Measurements from ENCODE around the gene FAM107B. TPM values are rescaled to one million over a fixed set of nuclear protein-coding genes. Genes with fewer than 3 reads are reported as not detected.

The FAM107B gene
- total RNA-seq, 1 donor from 2014 or later, result 86.2 TPM

DNA sequence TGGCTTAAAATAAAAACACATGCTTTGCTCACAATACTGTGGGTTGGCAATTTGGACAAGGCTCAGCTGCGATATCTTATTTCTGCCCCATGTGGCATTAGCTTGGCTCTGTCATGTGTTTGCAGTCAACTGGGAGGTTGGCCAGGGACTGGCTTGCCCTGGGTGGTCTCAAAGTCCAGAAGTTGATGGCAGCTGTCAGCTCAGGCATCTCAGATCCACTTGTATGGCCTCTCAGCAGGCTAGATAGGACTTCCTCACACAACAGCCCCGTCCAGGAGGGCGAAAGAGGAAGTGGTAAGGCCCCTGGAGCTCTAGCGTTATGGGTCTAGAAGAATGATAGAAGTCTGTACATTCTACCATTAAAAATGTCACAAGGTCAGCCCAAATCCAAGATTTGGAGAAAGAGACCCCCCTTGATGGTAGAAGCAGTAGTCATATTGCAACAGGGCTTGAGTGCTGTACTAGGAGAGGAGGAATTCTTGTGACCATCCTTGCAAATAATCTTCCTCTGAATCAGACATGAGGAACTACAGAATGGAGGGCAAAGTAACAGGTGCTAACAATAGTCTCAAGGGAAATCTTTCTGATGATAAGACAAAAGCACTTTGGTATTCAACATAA is 166.2 kb downstream of the FAM107B start:
- no peaks in the 10 kb centered on the region for H3K9me3 ChIP-seq
- DNase-seq (no peak), ATAC-seq (peak; percentile 44)
- no peak overlapping the region for H3K27ac ChIP-seq
- H3K4me3 ChIP-seq, result no peak overlapping the region
- peaks cover 17% of the 10 kb centered on the region for H3K4me1 ChIP-seq
- H3K36me3 ChIP-seq, result no peaks in the 10 kb centered on the region
- H3K27me3 ChIP-seq, result no peaks in the 10 kb centered on the region
- intact Hi-C loops (cut with DNase I), result no loop called here
- TF ChIP-seq, protein P1, sequence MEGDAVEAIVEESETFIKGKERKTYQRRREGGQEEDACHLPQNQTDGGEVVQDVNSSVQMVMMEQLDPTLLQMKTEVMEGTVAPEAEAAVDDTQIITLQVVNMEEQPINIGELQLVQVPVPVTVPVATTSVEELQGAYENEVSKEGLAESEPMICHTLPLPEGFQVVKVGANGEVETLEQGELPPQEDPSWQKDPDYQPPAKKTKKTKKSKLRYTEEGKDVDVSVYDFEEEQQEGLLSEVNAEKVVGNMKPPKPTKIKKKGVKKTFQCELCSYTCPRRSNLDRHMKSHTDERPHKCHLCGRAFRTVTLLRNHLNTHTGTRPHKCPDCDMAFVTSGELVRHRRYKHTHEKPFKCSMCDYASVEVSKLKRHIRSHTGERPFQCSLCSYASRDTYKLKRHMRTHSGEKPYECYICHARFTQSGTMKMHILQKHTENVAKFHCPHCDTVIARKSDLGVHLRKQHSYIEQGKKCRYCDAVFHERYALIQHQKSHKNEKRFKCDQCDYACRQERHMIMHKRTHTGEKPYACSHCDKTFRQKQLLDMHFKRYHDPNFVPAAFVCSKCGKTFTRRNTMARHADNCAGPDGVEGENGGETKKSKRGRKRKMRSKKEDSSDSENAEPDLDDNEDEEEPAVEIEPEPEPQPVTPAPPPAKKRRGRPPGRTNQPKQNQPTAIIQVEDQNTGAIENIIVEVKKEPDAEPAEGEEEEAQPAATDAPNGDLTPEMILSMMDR (IDR thresholded peaks at IDR 0.05), result no peak

DNA sequence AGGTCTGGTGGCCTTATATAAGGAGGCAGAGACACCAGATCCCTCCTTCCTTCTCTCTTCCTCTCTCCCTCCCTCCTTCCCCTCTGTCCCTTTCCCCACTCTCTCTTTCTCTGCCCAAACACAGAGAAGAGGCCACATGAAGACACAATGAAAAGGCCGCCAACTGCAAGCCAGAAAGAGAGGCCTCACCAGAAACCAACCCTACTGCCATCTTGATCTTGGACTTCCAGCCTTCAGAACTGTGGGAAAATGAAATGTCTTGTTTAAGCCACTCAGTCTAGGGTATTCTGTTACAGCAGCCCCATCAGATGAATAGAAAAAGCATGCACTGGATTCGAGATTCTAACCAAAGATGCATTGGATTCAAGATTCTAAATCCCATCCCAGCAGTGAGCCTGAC is 168.1 kb downstream of the FAM107B start:
- Histone ChIP-seq H3K4me3 (no peak overlapping the region), H3K27me3 (no peaks in the 10 kb centered on the region), H3K27ac (no peak overlapping the region), H3K36me3 (no peaks in the 10 kb centered on the region), H3K4me1 (peaks cover 17% of the 10 kb centered on the region), H3K9me3 (no peaks in the 10 kb centered on the region)
- DNase-seq (no peak), ATAC-seq (no peak)
- TF ChIP-seq, protein P1 (IDR thresholded peaks at IDR 0.05), result no peak
- intact Hi-C loops (cut with DNase I), result no loop called here

DNA sequence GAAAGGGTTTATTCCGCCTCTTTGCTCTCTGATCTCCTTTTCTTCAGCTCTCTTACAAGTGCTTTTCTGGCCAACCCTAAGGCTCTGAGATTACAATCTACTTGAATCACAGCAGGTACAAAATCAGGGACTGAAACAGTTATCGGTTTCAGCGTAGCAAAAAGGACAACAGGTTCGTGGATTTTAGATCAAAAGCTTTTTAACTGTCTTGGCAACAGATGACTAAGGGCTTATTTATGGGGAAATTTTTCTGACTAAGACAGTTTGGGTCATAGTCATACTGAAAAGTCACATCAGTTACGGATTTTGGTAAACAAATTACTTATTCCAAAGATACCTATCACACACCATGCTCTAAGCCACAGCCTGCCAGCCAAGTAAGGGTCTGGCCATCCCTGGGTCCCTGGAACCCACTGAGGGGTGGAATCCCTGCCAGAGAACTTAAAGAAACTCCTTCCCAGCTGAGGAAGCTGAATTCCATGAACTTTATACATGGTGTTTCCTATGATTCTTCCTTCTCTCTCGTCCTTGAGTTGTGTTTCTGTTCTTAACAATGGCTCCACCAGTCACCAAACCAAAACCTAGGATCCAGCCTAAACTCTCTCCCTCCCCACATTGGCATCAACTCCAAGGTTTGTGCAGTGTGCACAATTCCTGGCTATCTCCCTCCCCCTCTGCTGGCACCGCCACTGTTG is 169.3 kb downstream of the FAM107B start:
- H3K9me3 ChIP-seq, result no peaks in the 10 kb centered on the region
- ATAC-seq, result no peak
- H3K36me3 ChIP-seq, result peaks cover 10% of the 10 kb centered on the region
- no peaks in the 10 kb centered on the region for H3K27me3 ChIP-seq
- peak overlapping the region; percentile 74 for H3K4me3 ChIP-seq
- peak overlapping the region; percentile 85 for H3K27ac ChIP-seq
- TF ChIP-seq, protein P1 (IDR thresholded peaks at IDR 0.05), result no peak
- intact Hi-C loops (cut with DNase I), result no loop called here
- no peak for DNase-seq
- H3K4me1 ChIP-seq, result peaks cover 17% of the 10 kb centered on the region

DNA sequence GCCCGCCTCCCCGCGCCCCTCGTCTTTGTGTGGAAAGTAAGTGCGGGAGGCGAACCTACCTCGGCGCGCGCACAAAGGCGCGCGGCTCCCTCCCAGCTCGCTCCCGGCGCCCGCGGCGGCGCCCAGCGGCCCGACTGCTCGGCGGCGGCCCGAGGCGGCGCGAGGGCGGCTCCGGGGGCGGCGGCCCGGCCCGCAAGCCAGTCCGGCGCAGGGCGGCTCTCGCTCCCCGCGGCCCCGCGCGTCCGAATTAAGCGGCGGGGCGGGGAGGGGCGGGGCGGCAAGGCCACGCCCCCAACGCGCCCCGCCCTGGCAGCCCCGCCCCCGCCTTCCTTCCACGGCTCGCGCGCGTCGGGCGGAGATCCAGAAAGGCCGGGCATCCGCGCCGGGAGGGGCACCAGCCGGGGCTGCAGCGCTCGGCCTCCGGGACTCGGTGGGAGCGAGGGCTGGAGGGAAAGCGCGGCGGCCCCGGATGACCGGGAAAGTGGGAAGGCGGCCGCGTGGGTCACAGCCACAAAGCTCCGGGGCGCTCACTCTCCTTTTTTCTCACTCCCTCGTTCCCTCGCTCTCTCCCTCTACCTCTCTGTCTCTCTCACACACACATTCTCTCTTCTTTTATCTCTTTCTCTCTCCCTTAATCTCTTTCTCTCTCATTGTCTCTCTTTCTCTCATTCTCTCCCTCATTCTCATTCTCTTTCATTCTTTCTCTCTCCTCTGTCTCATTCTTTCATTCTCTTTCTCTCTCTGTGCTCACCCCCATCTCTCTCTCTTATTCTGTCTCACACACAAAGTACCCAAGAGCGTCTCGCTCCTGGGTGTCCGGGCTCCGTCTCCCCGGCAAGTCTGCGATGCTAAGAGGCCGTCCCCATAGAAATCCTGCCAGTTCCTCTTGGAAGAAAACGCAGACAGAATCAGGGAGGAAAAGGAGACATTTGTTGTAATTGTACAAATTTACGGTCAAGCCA is 170.2 kb downstream of the FAM107B start:
- intact Hi-C loops (cut with DNase I), result no loop called here
- peaks cover 13% of the 10 kb centered on the region for H3K36me3 ChIP-seq
- no peaks in the 10 kb centered on the region for H3K27me3 ChIP-seq
- peak; percentile 92 for DNase-seq
- no peaks in the 10 kb centered on the region for H3K9me3 ChIP-seq
- ATAC-seq, result peak; percentile 96
- H3K27ac ChIP-seq, result peak overlapping the region; percentile 85
- TF ChIP-seq, protein P1 (IDR thresholded peaks at IDR 0.05), result no peak
- peaks cover 14% of the 10 kb centered on the region for H3K4me1 ChIP-seq
- H3K4me3 ChIP-seq, result peak overlapping the region; percentile 74

DNA sequence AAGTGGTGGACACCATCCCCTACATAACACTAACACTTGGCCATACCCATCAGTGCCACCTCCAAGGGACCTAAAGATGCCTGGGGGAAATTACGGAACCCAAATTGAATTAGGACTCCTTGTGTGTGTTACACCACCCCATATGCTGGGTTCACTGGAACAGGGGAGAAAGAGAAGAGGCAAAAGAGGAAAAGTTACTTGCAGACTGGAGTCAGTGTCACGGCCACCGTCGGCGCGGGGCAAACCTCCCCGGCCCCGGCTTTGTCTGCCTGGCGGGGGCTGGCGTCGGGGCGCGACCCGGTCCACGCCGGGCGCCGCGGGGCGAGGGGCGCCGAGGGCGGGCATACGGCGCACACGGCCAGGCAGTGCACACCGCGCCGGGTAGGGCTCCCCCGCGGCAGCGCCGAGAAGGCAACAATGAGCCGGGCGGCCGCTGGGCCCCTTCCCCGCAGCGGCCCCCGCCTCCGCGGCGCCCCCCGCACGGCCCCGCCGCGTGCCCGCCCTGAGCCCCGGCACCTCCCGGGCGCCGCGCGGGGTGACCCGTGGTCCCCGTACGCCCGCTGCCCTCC is 171.1 kb downstream of the FAM107B start:
- Histone ChIP-seq H3K4me1 (peaks cover 11% of the 10 kb centered on the region), H3K9me3 (no peaks in the 10 kb centered on the region)
- TF ChIP-seq, protein P1 (IDR thresholded peaks at IDR 0.05), result no peak

More for the DNA sequence above, 171.1 kb downstream of the FAM107B start:
- Histone ChIP-seq H3K4me3 (peak overlapping the region; percentile 74), H3K27me3 (no peaks in the 10 kb centered on the region), H3K36me3 (peaks cover 15% of the 10 kb centered on the region), H3K27ac (peak overlapping the region; percentile 44)
- intact Hi-C loops (cut with DNase I), result no loop called here
- ATAC-seq, result peak; percentile 9
- DNase-seq, result peak; percentile 70
